HG03108 (cell line): ENCODE data around the gene RAD51D.
A peak's percentile ranks its signal among the peaks of the same experiment; 100 is the strongest.
"Not testable (repeated sequence)": the region's sequence is repeated elsewhere in the genome, so short reads cannot be mapped to it uniquely, and the experiment has no call there.

Experiments used
- ATAC-seq: cut with Tn5 transposase; IDR thresholded peaks from one replicate; pipeline ENCODE4 v1.9.1; 2021; ENCODE audit warnings: moderate library complexity; ENCODE audit not compliant: unreplicated experiment

Gene RAD51D

GRCh38 chr17:35095741-35096140 is 23.9 kb downstream of the RAD51D start:
- no peak for ATAC-seq

- ATAC-seq: no peak
Observed at GRCh38 chr17:35094902-35095301, 24.8 kb downstream of the RAD51D start.

- not testable (repeated sequence) for ATAC-seq
Observed at GRCh38 chr17:35090707-35091106, 29.0 kb downstream of the RAD51D start.

- peak; percentile 7 for ATAC-seq
Observed at GRCh38 chr17:35089586-35090296, 29.9 kb downstream of the RAD51D start.

- peak; percentile 62 for ATAC-seq
Observed at GRCh38 chr17:35088881-35089585, 30.6 kb downstream of the RAD51D start.

GRCh38 chr17:35088356-35088880 is 31.2 kb downstream of the RAD51D start:
- no peak for ATAC-seq

GRCh38 chr17:35087731-35088355 is 31.8 kb downstream of the RAD51D start:
- no peak for ATAC-seq

GRCh38 chr17:35086931-35087573 is 32.6 kb downstream of the RAD51D start:
- no peak for ATAC-seq

- ATAC-seq: no peak
Observed at GRCh38 chr17:35086164-35086563, 33.5 kb downstream of the RAD51D start.

GRCh38 chr17:35084987-35085386 is 34.7 kb downstream of the RAD51D start:
- ATAC-seq: no peak

GRCh38 chr17:35083071-35083470 is 36.6 kb downstream of the RAD51D start:
- no peak for ATAC-seq

GRCh38 chr17:35082073-35082657 is 37.5 kb downstream of the RAD51D start:
- no peak for ATAC-seq

GRCh38 chr17:35081638-35082037 is 38.0 kb downstream of the RAD51D start:
- no peak for ATAC-seq

- ATAC-seq: no peak
Observed at GRCh38 chr17:35080536-35080935, 39.1 kb downstream of the RAD51D start.

- ATAC-seq: no peak
Observed at GRCh38 chr17:35079547-35080423, 39.9 kb downstream of the RAD51D start.

- ATAC-seq: no peak
Observed at GRCh38 chr17:35076874-35077273, 42.8 kb downstream of the RAD51D start.

- no peak for ATAC-seq
Observed at GRCh38 chr17:35074711-35075707, 44.7 kb downstream of the RAD51D start.

GRCh38 chr17:35073991-35074627 is 45.6 kb downstream of the RAD51D start:
- ATAC-seq: no peak
